Measurements from ENCODE around the gene SLC6A1. TPM values are rescaled to one million over a fixed set of nuclear protein-coding genes. Genes with fewer than 3 reads are reported as not detected.

Gene SLC6A1
- total and polyA plus RNA-seq, 2 of the 13 experiments (the other 11 are each of a cell fraction or from before 2014, with no cell fraction given) = not detected

GRCh38 chr3:10972072-10972782 is 20.3 kb upstream of the SLC6A1 start:
- DNase-seq (ENCODE audit: low spot score) (no peak), ATAC-seq (no peak), FAIRE-seq (no peak)
- H3K79me2 ChIP-seq (ENCODE audit: insufficient read depth, low read length) = no peaks in the 10 kb centered on the region
- ChIA-PET POLR2A (no interaction called here), CTCF (ENCODE audit: low intra/inter-chr PET ratio, low total read pairs) (no interaction called here)
- H3K4me2 ChIP-seq (ENCODE audit: low read depth, low read length) = no peak overlapping the region
- no peak for TF ChIP-seq SAFB2 (CRISPR knock-in tag; IDR thresholded peaks at IDR 0.05; ENCODE audit: borderline replicate concordance, low read depth)
- no peak for TF ChIP-seq BRF2 (CRISPR knock-in tag; IDR thresholded peaks at IDR 0.05)
- TF ChIP-seq JDP2 (CRISPR knock-in tag; IDR thresholded peaks at IDR 0.05; ENCODE audit: borderline replicate concordance) = no peak
- no peak for TF ChIP-seq HOXA5 (CRISPR knock-in tag; IDR thresholded peaks at IDR 0.05)
- TF ChIP-seq RNF2 (conservative IDR thresholded peaks at IDR 0.05; ENCODE audit: low read depth) = no peak
- no peak for TF ChIP-seq ZC3H13 (CRISPR knock-in tag; IDR thresholded peaks at IDR 0.05)
- TF ChIP-seq CEBPZ (IDR thresholded peaks at IDR 0.05; ENCODE audit: low read length) = no peak
- TF ChIP-seq TGIF2 (CRISPR knock-in tag; IDR thresholded peaks at IDR 0.05) = no peak
- TF ChIP-seq DBP (CRISPR knock-in tag; IDR thresholded peaks at IDR 0.05; ENCODE audit: not compliant biosample characterization) = no peak
- no peak for TF ChIP-seq TEAD2 (CRISPR knock-in tag; IDR thresholded peaks at IDR 0.05)
- no peak for TF ChIP-seq ZNF296 (CRISPR knock-in tag; conservative IDR thresholded peaks at IDR 0.05)
- TF ChIP-seq SUZ12 (IDR thresholded peaks at IDR 0.05; ENCODE audit: low read depth, low read length) = no peak
- no peak for TF ChIP-seq ZNF484 (CRISPR knock-in tag; IDR thresholded peaks at IDR 0.05; ENCODE audit: borderline replicate concordance, low read depth)
- TF ChIP-seq ZNF124 (CRISPR knock-in tag; IDR thresholded peaks at IDR 0.05) = no peak
- TF ChIP-seq CBFB (CRISPR knock-in tag; IDR thresholded peaks at IDR 0.05) = no peak
- TF ChIP-seq ZNF589 (CRISPR knock-in tag; conservative IDR thresholded peaks at IDR 0.05) = no peak
- peaks cover 0 to 13% of the 10 kb centered on the region in 2 experiments; a peak in 1 of 5 replicates for H3K27me3 ChIP-seq (ENCODE audit: control insufficient read depth in 1 of 2, insufficient read depth in 2 of 2, low read length in 2 of 2)
- H3K9me3 ChIP-seq (ENCODE audit: low read length) = no peaks in the 10 kb centered on the region
- H4K20me1 ChIP-seq (ENCODE audit: insufficient read depth, low read length) = no peaks in the 10 kb centered on the region
- no peaks in the 10 kb centered on the region for H3K36me3 ChIP-seq (replicated peaks in 1 of 2; ENCODE audit: control insufficient read depth in 1 of 2, insufficient read depth in 2 of 2, low read length in 2 of 2)
- H3K9ac ChIP-seq (ENCODE audit: insufficient read depth, low read depth, low read length) = no peak overlapping the region
- no peak overlapping the region for H2AFZ ChIP-seq (ENCODE audit: low read length)
- BruUV-seq (replicated peaks) = no TSS peak
- H3K4me1 ChIP-seq (ENCODE audit: insufficient read depth, low read length) = peaks cover 14% of the 10 kb centered on the region
- intact Hi-C loops (cut with micrococcal nuclease; ENCODE audit: unreplicated experiment) = no loop called here
- 27% methylated on average over 10 of the region's 10 CpGs for WGBS (ENCODE audit: low lambda C conversion rate)
- H3K27ac ChIP-seq (ENCODE audit: extremely low read length, insufficient read depth, low read length) = no peak overlapping the region
- in situ Hi-C loops (cut with HindIII; ENCODE audit: extremely low pct_ligation_motif_present, low pct_unique_long_range_greater_than_20kb) = no loop called here
- no peak overlapping the region for H3K4me3 ChIP-seq (replicated peaks in 1 of 3; ENCODE audit: insufficient read depth in 1 of 3, low read depth in 2 of 3, low read length in 3 of 3)

Data from HepG2 (cell line).